Left forelimb (tissue), 1 donor: ENCODE measurements around the gene CD47.

Source experiments
- DNase-seq: peaks from one replicate; pipeline ENCODE4 v3.0.0-alpha.2; 2018; ENCODE audit warnings: low spot score

The CD47 gene

GRCh38 chr3:108090701-108091497, at the start of gene CD47:
CD47 (minus strand) TSS chr3:108091031; CDS start chr3:108090908, 123 bp downstream.
- DNase-seq, result peak; percentile 99

- DNase-seq, result no peak
Measured at GRCh38 chr3:108137460-108137814, 46.6 kb upstream of the CD47 start.

- no peak for DNase-seq
Measured at GRCh38 chr3:108136561-108137459, 46.0 kb upstream of the CD47 start.

- no peak for DNase-seq
Measured at GRCh38 chr3:108134555-108134880, 43.7 kb upstream of the CD47 start.

- no peak for DNase-seq
Measured at GRCh38 chr3:108133858-108134554, 43.2 kb upstream of the CD47 start.

GRCh38 chr3:108133048-108133369, 42.2 kb upstream of the CD47 start:
- DNase-seq, result no peak

GRCh38 chr3:108131475-108132134, 40.8 kb upstream of the CD47 start:
- DNase-seq, result no peak

GRCh38 chr3:108130701-108131474, 40.1 kb upstream of the CD47 start:
- DNase-seq, result no peak

GRCh38 chr3:108130236-108130635, 39.4 kb upstream of the CD47 start:
- no peak for DNase-seq

- no peak for DNase-seq
Measured at GRCh38 chr3:108127301-108127988, 36.6 kb upstream of the CD47 start.

GRCh38 chr3:108126348-108126747, 35.5 kb upstream of the CD47 start:
- DNase-seq, result no peak

- no peak for DNase-seq
Measured at GRCh38 chr3:108125550-108126071, 34.8 kb upstream of the CD47 start.

- no peak for DNase-seq
Measured at GRCh38 chr3:108125153-108125543, 34.3 kb upstream of the CD47 start.

GRCh38 chr3:108124337-108125152, 33.7 kb upstream of the CD47 start:
- no peak for DNase-seq

- no peak for DNase-seq
Measured at GRCh38 chr3:108123326-108123725, 32.5 kb upstream of the CD47 start.

GRCh38 chr3:108122276-108122675, 31.4 kb upstream of the CD47 start:
- no peak for DNase-seq

- DNase-seq, result no peak
Measured at GRCh38 chr3:108119398-108120104, 28.7 kb upstream of the CD47 start.

GRCh38 chr3:108118038-108118768, 27.4 kb upstream of the CD47 start:
- no peak for DNase-seq
